GM18870 (cell line): Measurements from ENCODE around the gene SH3PXD2A.

Experiments used
- ATAC-seq: cut with Tn5 transposase; IDR thresholded peaks from one replicate; pipeline ENCODE4 v1.9.1; 2021; ENCODE audit warnings: moderate library complexity; ENCODE audit not compliant: unreplicated experiment

The SH3PXD2A gene

DNA sequence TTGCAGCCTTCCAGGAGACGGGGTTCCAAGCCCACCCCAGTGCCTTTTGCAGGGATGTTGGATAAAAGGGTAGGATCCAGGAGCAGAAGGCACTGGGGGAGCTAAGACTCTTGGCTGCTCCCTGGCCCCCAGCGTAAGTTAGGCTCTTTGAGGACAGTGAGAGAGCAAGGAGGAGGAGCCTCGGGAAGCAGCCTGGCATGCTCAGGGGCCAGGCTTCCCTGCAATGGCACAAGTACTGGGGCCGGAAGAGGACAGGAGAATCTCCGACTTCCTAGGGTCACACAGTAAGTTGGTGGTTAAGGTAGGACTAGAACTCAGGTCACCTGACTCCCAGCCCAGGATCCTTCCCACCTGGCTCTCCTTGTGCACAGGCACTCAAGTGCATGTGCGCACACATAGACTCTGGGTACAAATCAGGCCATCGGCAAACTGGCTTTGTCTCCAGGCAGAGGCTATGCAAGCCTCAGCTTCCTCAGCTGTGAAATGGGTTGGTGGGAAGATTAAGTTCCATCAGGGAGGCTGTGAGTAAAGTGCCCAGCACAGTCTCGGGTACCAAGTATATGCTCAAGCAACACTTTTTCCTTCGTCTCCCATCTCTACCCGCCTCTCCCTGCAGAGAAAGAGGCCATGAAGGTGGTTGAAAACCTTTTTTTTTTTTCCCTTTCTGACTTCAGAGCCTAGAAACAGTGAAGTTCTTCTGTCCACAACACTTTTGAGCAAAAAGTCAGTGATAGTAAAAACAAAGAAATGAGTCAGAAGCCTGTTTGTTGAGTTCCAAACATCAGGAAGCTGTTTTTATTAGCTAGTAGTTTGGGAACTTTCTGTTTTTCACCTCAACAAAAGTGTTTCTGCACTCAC is 282.8 kb downstream of the SH3PXD2A start:
- ATAC-seq, result no peak

GRCh38 chr10:103571656-103571975 is 283.8 kb downstream of the SH3PXD2A start:
- no peak for ATAC-seq

- no peak for ATAC-seq
Observed at GRCh38 chr10:103570844-103571655, 284.3 kb downstream of the SH3PXD2A start.

DNA sequence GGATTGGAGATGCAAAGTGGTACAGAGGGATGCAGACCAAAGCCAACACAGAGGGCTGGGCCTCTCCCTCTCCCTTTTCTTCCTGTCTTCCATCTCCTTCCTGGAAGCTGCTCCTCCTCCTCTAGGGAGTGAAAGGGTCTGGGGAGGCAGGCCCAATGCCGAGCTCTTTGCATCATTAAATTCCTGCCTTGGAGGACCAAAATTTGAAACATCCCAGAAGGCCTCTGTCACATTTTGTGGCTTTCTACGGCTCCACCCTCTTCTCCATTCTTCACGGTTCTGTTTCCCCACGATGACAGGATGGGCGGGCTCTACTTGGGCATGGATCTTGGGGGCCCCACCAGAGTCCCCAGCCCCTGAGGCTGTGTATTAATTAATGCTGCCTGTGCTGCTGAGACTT is 285.5 kb downstream of the SH3PXD2A start:
- ATAC-seq, result no peak

DNA sequence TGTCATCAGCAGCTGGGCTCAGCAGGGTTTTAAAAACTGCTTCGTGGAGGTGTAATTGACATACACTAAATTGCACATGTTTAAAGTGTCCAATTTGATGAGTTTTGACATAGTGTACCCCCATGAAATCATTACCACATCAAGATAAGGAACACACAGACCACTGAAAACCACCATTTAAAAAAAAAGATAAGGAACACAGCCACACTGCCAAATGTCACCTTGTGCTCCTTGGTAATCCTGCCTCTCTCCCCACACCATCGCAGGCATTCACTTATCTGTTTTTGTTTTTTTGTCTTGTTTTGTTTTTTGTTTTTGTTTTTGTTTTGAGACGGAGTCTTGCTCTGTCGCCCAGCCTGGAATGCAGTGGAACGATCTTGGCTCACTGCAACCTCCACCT is 286.9 kb downstream of the SH3PXD2A start:
- no peak for ATAC-seq

DNA sequence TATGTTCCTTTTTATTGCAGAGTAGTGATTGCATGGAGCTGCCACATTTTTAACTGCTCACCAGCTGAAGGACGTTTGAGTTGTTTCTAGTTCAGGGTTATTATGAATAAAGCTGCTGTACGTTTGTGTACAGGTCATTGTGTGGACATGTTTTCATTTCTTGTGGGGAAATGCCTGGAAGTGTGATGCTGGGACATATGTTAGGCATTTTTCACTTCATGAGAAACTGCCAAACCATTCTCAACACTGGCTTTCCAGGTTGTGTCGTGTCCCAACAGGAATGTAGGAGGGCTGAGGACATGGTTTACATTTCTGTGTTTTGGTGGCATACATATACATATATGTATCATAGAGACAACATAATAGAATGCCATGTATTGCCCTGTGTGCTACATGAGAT is 288.8 kb downstream of the SH3PXD2A start:
- ATAC-seq, result no peak

- no peak for ATAC-seq
Observed at GRCh38 chr10:103564776-103565520, 290.4 kb downstream of the SH3PXD2A start.

DNA sequence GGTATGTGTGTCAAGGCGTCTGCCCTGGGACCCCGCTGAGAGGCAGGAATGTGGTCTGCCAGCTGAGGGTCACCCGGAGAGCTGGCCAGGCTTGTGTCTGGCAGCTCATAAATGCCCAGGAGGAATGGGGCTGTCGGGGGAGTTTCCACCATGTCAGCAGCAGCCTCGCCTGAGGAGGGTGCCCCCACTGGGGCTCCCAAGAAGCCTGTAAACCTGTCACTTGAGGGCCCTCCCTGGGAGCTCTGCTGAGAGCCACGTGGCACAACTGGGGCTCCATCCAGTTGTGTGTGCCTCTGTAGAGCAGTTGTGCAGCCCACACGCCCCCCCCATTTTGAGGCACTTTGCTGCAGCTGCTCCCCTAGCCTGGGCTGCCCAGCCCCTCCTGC is 291.3 kb downstream of the SH3PXD2A start:
- ATAC-seq, result no peak

DNA sequence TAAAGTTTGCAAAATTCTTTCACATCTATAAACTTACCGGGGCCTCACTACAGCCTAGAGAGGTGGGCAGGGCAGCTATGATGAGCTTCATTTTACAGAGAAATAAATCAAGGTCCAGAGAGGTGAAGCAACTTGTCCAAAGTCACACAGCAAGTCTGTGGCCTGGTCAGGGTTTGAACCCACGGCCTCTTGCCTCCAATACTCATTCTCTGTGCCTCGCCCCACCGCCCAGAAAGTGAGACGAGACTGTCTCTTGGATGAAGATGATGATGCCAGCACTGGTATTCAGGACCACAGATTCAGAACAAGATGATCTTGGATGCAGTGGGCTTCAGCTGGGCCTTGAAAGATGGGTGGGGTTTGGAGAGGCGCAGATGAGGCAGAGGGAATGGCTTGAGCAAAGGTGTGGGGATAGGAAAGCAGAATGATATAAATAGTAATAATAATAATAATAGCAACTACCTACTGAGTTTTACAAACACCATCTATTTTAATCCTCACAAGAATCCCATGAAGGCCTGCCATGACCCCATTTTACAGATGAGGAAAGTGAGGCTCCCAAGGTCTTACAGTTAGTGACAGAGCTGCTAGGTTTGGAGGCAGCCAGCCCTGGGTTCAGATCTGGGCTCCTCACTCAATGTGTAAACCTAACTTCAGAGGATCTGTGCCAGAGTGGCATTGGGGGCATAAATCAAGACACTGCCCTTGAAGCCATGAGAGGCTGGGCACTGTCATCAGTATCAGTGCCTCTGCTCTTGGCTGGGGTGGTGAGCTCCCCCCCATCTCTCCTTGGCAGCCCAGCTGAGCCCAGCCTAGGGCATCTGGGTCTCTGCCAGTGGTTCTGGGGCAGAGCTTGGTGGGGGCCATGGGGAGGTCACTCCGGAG is 291.9 kb downstream of the SH3PXD2A start:
- ATAC-seq, result no peak

DNA sequence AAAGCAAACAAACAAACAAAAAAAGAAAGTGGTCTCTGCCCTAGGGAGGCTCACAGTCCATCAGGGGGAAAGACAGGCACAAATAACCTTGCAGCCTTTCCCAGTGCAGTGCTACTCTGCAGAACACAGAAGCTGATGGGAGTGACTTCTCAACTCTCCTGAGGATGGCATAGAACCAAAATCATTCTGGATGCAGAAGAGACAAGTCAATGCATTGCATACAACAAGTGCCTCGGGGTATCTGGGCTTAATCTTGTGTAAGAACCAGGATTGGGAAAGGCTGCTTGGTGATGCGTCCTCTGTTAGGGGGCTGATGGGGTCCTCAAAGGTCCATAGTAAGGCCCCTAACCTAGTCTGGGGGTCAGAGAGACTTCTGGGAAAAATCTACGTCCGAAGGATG is 293.0 kb downstream of the SH3PXD2A start:
- no peak for ATAC-seq

- ATAC-seq, result no peak
Observed at GRCh38 chr10:103560886-103561285, 294.5 kb downstream of the SH3PXD2A start.

DNA sequence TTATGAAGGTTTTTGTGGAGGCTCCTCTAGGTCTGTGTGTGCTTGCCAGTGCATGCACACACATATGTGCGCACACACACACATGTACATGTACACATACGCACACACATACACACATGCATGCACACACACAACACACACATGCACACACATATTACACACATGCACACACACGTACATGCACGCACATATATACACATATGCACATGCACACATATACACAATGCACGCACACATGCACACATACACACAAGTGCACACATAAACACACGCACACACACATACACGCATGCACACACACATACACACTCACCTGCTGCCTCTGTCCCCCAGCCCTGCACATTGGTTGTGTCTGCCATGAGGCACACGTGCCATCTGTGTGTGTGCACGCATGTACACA is 295.6 kb downstream of the SH3PXD2A start:
- no peak for ATAC-seq

DNA sequence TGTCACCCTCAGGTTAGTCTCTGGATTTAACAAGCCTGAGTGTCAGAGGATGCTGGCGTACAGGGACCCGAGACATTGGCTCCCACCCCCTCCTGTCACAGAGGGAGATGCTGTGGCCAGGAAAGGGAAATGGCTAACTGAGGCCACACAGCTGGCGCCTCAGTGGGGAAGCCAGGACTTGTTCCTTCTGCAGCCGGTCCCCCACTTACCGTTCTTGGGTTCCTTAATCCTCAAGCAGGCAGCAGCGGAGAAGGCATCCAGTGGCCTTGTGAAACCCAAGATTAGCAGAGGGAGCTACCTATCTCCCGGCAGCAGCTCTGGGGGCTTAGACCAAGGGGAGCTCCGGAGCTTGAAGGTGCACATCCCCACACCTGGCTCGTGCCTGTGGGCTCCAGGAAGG is 296.5 kb downstream of the SH3PXD2A start:
- ATAC-seq, result no peak

- no peak for ATAC-seq
Observed at GRCh38 chr10:103557455-103557854, 297.9 kb downstream of the SH3PXD2A start.

- ATAC-seq, result no peak
Observed at GRCh38 chr10:103556383-103557007, 298.9 kb downstream of the SH3PXD2A start.

- no peak for ATAC-seq
Observed at GRCh38 chr10:103555712-103556111, 299.7 kb downstream of the SH3PXD2A start.

DNA sequence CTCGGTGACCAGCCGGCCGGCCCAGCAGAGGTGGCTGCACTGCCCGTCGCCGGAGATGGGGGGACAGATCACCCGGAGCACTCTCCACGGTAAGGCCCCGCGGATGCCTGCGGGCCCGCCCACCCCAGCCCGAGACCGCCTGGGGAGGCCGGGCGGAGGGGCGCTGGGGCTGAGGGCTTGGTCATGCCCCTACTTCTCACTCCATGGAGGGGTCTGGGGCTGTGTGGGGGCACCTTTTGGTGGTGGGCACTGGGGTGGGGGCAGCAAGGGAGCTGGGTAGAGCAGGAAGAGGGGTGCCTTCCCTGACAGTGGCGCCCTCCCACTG is 300.1 kb downstream of the SH3PXD2A start:
- no peak for ATAC-seq

DNA sequence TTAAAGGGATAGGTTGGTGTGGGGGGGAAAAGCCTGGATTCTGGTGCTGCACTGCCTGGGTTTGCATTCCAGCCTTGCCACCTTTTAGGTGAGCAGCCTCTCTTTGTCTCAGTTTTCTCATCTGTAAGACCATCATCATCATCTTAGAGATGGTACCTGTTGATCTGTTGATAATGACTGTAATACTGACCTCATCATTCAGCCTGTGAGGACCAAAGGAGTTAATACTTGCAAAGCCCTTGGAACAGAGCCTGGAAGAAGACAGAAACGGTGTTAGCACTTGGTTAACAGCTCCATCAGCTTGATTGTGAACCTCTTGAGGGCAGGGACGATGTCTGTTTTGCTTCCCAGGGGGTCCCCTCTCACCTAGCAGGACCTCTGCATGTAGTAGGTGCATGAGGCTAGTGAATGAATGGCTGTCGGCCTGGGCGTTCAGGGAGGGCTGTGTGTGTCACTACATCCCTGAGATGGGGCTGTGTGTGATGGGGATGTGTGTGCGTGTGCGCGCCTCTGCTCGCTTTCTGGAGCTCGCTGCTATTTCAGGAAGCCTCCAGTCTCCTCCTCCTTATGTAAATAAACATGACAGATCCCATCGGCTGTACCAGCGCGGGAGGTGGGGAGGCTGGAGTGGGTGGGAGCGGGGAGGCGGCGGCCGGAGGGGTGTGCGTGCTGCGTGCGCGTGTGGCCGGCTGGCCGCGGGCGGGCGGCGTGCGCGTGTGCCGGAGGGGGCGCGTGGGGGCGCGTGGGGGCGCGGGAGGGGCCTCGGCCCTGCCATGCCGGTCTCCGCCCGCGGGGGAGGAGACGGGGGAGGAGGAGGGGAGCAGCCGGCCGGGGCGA is 300.7 kb downstream of the SH3PXD2A start:
- ATAC-seq, result no peak

DNA sequence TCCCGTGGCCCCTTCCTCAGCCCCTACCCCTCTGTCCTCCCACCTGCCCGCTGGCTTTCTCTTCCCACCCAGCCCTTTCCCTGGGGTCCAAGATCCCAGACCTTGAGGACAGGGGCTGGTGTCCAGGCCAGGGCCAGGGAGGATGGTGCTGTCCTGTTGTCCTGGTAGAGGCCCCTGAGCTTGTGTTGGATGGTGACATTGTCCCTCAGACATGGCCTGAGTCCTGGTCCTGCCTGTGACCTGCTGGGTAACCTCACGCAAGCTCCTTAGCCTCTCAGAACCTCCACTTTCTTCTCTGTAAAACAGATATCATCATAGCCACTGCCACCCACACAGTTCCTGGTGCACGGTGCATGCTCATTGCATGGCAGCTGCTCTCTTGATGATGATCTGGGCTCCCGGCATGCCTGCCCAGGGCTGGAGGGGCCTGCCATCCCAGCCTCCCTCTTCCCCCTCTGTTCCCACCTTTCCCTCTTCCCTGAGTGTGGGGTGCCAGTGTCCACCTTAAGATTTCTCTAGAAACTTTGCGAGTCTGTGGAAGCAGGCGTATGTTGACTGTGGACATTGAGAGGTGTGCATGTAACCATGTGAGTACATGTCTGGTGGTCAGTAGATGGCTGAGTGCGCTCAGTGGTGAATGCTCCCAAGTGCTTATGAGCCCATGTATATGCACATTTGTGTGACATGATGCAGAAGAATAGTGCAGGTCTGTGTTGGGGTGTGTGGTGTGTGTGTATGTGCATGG is 301.5 kb downstream of the SH3PXD2A start:
- ATAC-seq, result no peak
